NT2/D1 (cell line): ENCODE data around the gene RBPJL.

Experiments
- YY1 ChIP-seq: IDR thresholded peaks from 2 replicates; pipeline ENCODE4 v1.6.1; 2011; ENCODE audit not compliant: insufficient read length, insufficient read depth
- ZNF274 ChIP-seq: IDR thresholded peaks from 2 replicates; pipeline ENCODE4 v1.6.1; 2011; ENCODE audit warnings: mild to moderate bottlenecking, low read depth, low read length

GRCh38 chr20:45341939-45342854, 35.6 kb downstream of the RBPJL start:
- TF ChIP-seq ZNF274 (no peak), YY1 (no peak)
